ENCODE data around the gene MORC1.

The MORC1 gene

DNA sequence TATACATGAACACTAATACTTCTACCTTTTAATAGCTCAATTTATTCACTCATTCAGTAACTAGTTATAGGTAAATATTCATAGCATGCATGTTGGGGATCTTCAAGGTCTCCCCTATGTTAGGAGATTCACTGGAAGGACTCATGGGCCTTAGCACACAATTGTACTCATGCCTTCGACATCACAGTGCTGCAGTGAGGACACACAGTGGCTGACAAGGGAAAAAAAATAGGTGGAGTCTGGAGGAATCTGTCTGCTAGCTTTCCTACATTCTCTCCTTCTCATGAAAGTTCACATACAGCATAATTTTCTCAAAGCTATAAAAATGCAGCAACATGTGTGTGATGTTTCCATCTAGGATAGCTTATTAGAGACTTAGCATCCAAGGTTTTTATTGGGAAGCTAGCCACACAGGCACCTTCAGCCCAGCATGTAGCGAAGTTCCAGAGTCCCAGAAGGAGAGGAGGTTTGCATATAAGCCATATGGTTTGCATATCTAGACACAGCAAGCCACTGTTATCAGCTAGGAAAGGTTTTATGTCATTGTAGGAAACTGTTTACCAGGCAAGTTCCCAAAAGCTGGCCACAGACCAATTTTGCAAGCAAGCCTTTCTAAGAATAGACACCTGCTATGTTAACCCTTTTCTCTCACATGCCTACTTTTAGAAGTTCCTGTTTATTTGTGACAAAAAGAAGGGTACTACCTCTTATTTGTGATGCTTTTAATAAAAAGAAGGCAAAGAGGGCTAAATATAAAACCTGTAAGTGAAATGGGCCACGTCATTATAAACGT, 46.4 kb downstream of the MORC1 start:
- Histone ChIP-seq H3K9me3 (ENCODE audit: low read length) (no peaks in the 10 kb centered on the region), H2AFZ (ENCODE audit: low read length) (no peak overlapping the region), H3K27me3 (ENCODE audit: insufficient read depth, low read length) (no peaks in the 10 kb centered on the region), H3K9ac (ENCODE audit: low read length) (no peak overlapping the region), H3K9me2 (ENCODE audit: low read depth, low read length) (no peaks in the 10 kb centered on the region), H4K20me1 (ENCODE audit: insufficient read depth, low read length) (no peaks in the 10 kb centered on the region), H3K4me3 (ENCODE audit: low read depth, low read length, poor library complexity, severe bottlenecking) (no peak overlapping the region), H3K4me1 (ENCODE audit: insufficient read depth, low read length, severe bottlenecking) (no peaks in the 10 kb centered on the region), H3K4me2 (ENCODE audit: low read length) (no peak overlapping the region), H3K27ac (ENCODE audit: low read depth, low read length, poor library complexity, severe bottlenecking) (no peak overlapping the region), H3F3A (ENCODE audit: insufficient read depth, low read length) (no peaks in the 10 kb centered on the region), H3K36me3 (ENCODE audit: insufficient read depth, low read length) (no peaks in the 10 kb centered on the region), H3K79me2 (ENCODE audit: insufficient read depth, low read length) (no peaks in the 10 kb centered on the region)
- TF ChIP-seq, protein P1, sequence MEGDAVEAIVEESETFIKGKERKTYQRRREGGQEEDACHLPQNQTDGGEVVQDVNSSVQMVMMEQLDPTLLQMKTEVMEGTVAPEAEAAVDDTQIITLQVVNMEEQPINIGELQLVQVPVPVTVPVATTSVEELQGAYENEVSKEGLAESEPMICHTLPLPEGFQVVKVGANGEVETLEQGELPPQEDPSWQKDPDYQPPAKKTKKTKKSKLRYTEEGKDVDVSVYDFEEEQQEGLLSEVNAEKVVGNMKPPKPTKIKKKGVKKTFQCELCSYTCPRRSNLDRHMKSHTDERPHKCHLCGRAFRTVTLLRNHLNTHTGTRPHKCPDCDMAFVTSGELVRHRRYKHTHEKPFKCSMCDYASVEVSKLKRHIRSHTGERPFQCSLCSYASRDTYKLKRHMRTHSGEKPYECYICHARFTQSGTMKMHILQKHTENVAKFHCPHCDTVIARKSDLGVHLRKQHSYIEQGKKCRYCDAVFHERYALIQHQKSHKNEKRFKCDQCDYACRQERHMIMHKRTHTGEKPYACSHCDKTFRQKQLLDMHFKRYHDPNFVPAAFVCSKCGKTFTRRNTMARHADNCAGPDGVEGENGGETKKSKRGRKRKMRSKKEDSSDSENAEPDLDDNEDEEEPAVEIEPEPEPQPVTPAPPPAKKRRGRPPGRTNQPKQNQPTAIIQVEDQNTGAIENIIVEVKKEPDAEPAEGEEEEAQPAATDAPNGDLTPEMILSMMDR (IDR thresholded peaks at IDR 0.05; ENCODE audit: low read length): no peak
- TF ChIP-seq EZH2 (IDR thresholded peaks at IDR 0.05; ENCODE audit: borderline replicate concordance, low read length): no peak

- Histone ChIP-seq H3K9ac (ENCODE audit: low read length) (no peak overlapping the region), H4K20me1 (ENCODE audit: insufficient read depth, low read length) (no peaks in the 10 kb centered on the region), H3K79me2 (ENCODE audit: insufficient read depth, low read length) (no peaks in the 10 kb centered on the region), H3K9me2 (ENCODE audit: low read depth, low read length) (no peaks in the 10 kb centered on the region), H3K27me3 (ENCODE audit: insufficient read depth, low read length) (no peaks in the 10 kb centered on the region), H3K4me1 (ENCODE audit: insufficient read depth, low read length, severe bottlenecking) (no peaks in the 10 kb centered on the region), H3K4me2 (ENCODE audit: low read length) (no peak overlapping the region), H3K27ac (ENCODE audit: low read depth, low read length, poor library complexity, severe bottlenecking) (no peak overlapping the region), H2AFZ (ENCODE audit: low read length) (no peak overlapping the region), H3K36me3 (ENCODE audit: insufficient read depth, low read length) (no peaks in the 10 kb centered on the region), H3K9me3 (ENCODE audit: low read length) (no peaks in the 10 kb centered on the region), H3F3A (ENCODE audit: insufficient read depth, low read length) (no peaks in the 10 kb centered on the region), H3K4me3 (ENCODE audit: low read depth, low read length, poor library complexity, severe bottlenecking) (no peak overlapping the region)
- no peak for TF ChIP-seq EZH2 (IDR thresholded peaks at IDR 0.05; ENCODE audit: borderline replicate concordance, low read length)
- TF ChIP-seq, protein P1 (IDR thresholded peaks at IDR 0.05; ENCODE audit: low read length): no peak
These were observed 47.7 kb downstream of the MORC1 start for GRCh38 chr3:109070211-109070610.

- H2AFZ ChIP-seq (ENCODE audit: low read length): no peak overlapping the region
- no peak overlapping the region for H3K9ac ChIP-seq (ENCODE audit: low read length)
- TF ChIP-seq EZH2 (IDR thresholded peaks at IDR 0.05; ENCODE audit: borderline replicate concordance, low read length): no peak
- TF ChIP-seq, protein P1 (IDR thresholded peaks at IDR 0.05; ENCODE audit: low read length): no peak
- no peak overlapping the region for H3K4me2 ChIP-seq (ENCODE audit: low read length)
- H3K9me2 ChIP-seq (ENCODE audit: low read depth, low read length): no peaks in the 10 kb centered on the region
- no peak overlapping the region for H3K4me3 ChIP-seq (ENCODE audit: low read depth, low read length, poor library complexity, severe bottlenecking)
- no peaks in the 10 kb centered on the region for H3K79me2 ChIP-seq (ENCODE audit: insufficient read depth, low read length)
- no peaks in the 10 kb centered on the region for H3K27me3 ChIP-seq (ENCODE audit: insufficient read depth, low read length)
- H3K9me3 ChIP-seq (ENCODE audit: low read length): no peaks in the 10 kb centered on the region
- no peak overlapping the region for H3K27ac ChIP-seq (ENCODE audit: low read depth, low read length, poor library complexity, severe bottlenecking)
- H3K4me1 ChIP-seq (ENCODE audit: insufficient read depth, low read length, severe bottlenecking): no peaks in the 10 kb centered on the region
- no peaks in the 10 kb centered on the region for H3K36me3 ChIP-seq (ENCODE audit: insufficient read depth, low read length)
- H3F3A ChIP-seq (ENCODE audit: insufficient read depth, low read length): no peaks in the 10 kb centered on the region
- no peaks in the 10 kb centered on the region for H4K20me1 ChIP-seq (ENCODE audit: insufficient read depth, low read length)
These were observed 51.1 kb downstream of the MORC1 start for GRCh38 chr3:109066864-109067263.

Measured in OCI-LY1 (cell line).